Activated B cell treated with CpG ODN at 0.5 μM for 24 hours (primary cell): Measurements from ENCODE around the gene F8. TPM values are rescaled to one million over a fixed set of nuclear protein-coding genes. Genes with fewer than 3 reads are reported as not detected.

Experiments
- ATAC-seq: fragments of 200-7000 bp; cut with Tn5 transposase; one replicate; pipeline ENCODE4 v1.10.0; 2021; ENCODE audit warnings: low read depth, mild to moderate bottlenecking, moderate library complexity
- CTCF ChIA-PET: fragments of 350-600 bp; sonication (Branson Sonifier 250); formaldehyde crosslinking; loops from one replicate; lab custom pipeline; 2021; ENCODE audit warnings: antibody characterized with exemption; lab: Charles Lee
- POLR2A ChIA-PET: fragments of 350-600 bp; sonication (Branson Sonifier 250); formaldehyde crosslinking; loops from one replicate; lab custom pipeline; 2021; ENCODE audit warnings: antibody characterized with exemption; lab: Charles Lee
- DNase-seq: peaks from one replicate; pipeline ENCODE4 v3.0.0; 2022
- H3K27ac Mint-ChIP-seq: one replicate; pipeline ENCODE4 v1.8.0; 2020; ENCODE audit warnings: mixed read lengths
- H3K27me3 Mint-ChIP-seq: one replicate; pipeline ENCODE4 v1.8.0; 2021; ENCODE audit warnings: mixed read lengths
- H3K36me3 Mint-ChIP-seq: one replicate; pipeline ENCODE4 v1.8.0; 2021; ENCODE audit warnings: low read depth, mixed read lengths
- H3K4me1 Mint-ChIP-seq: one replicate; pipeline ENCODE4 v1.8.0; 2021; ENCODE audit warnings: mixed read lengths
- H3K4me3 Mint-ChIP-seq: one replicate; pipeline ENCODE4 v1.8.0; 2020; ENCODE audit warnings: mild to moderate bottlenecking, mixed read lengths
- H3K9me3 Mint-ChIP-seq: one replicate; pipeline ENCODE4 v1.8.0; 2020; ENCODE audit warnings: mixed read lengths
- CTCF ChIP-seq: fragments of 200-600 bp; IDR thresholded peaks from one replicate; pipeline ENCODE4 v1.8.0; 2022; ENCODE audit warnings: antibody characterized with exemption, mild to moderate bottlenecking
- intact Hi-C: fragments of 100-400 bp; cut with micrococcal nuclease; formaldehyde crosslinking; loops from one replicate; pipeline ENCODE4 v1.15.1; 2024
- total RNA-seq: library from RNA; stranded (reverse); gene quantifications from 2 replicates; pipeline ENCODE4 v1.2.3, GENCODE V29; 2022

F8 gene
- total RNA-seq, 1 donor from 2014 or later, result 2.0 TPM

- POLR2A ChIA-PET, result no interaction called here
- intact Hi-C loops, result no loop called here
- CTCF ChIA-PET, result no interaction called here
- Mint-ChIP-seq H3K4me3 (no peak overlapping the region), H3K4me1 (peaks cover 17% of the 10 kb centered on the region), H3K27me3 (no peaks in the 10 kb centered on the region), H3K36me3 (no peaks in the 10 kb centered on the region), H3K27ac (no peak overlapping the region), H3K9me3 (no peaks in the 10 kb centered on the region)
- DNase-seq, result no peak
- TF ChIP-seq CTCF, result no peak
- no peak for ATAC-seq
Observed at GRCh38 chrX:154815274-154815818, 207.2 kb downstream of the F8 start.

GRCh38 chrX:154813801-154814200 lies 208.7 kb downstream of the F8 start:
- no peak for ATAC-seq

GRCh38 chrX:154812341-154813101 lies 210.0 kb downstream of the F8 start:
- POLR2A ChIA-PET, result no interaction called here
- H3K4me1 Mint-ChIP-seq, result no peaks in the 10 kb centered on the region
- ATAC-seq, result no peak
- no peak overlapping the region for H3K4me3 Mint-ChIP-seq
- H3K36me3 Mint-ChIP-seq, result no peaks in the 10 kb centered on the region
- CTCF ChIA-PET, result no interaction called here
- DNase-seq, result no peak
- intact Hi-C loops, result no loop called here
- no peak for TF ChIP-seq CTCF
- H3K9me3 Mint-ChIP-seq, result no peaks in the 10 kb centered on the region
- no peaks in the 10 kb centered on the region for H3K27me3 Mint-ChIP-seq
- H3K27ac Mint-ChIP-seq, result no peak overlapping the region

More at GRCh38 chrX:154813801-154814200, 208.7 kb downstream of the F8 start:
- intact Hi-C loops, result no loop called here
- peaks cover 1% of the 10 kb centered on the region for H3K4me1 Mint-ChIP-seq
- TF ChIP-seq CTCF, result no peak
- POLR2A ChIA-PET, result no interaction called here
- no peaks in the 10 kb centered on the region for H3K36me3 Mint-ChIP-seq
- no peak overlapping the region for H3K27ac Mint-ChIP-seq
- no peaks in the 10 kb centered on the region for H3K9me3 Mint-ChIP-seq
- CTCF ChIA-PET, result no interaction called here
- no peak overlapping the region for H3K4me3 Mint-ChIP-seq
- no peaks in the 10 kb centered on the region for H3K27me3 Mint-ChIP-seq
- DNase-seq, result no peak

- CTCF ChIA-PET, result no interaction called here
- no peaks in the 10 kb centered on the region for H3K9me3 Mint-ChIP-seq
- intact Hi-C loops, result loop anchor here (5.0 kb wide), 1 partner anchor 32 kb away; no protein-coding TSS in a partner anchor
- no peaks in the 10 kb centered on the region for H3K27me3 Mint-ChIP-seq
- H3K27ac Mint-ChIP-seq, result no peak overlapping the region
- POLR2A ChIA-PET, result no interaction called here
- no peak for TF ChIP-seq CTCF
- DNase-seq, result no peak
- no peaks in the 10 kb centered on the region for H3K36me3 Mint-ChIP-seq
- H3K4me1 Mint-ChIP-seq, result no peaks in the 10 kb centered on the region
- ATAC-seq, result no peak
- H3K4me3 Mint-ChIP-seq, result no peak overlapping the region
Observed at GRCh38 chrX:154809939-154810665, 212.4 kb downstream of the F8 start.
